Retinal pigment epithelial cell (primary cell): Measurements from ENCODE around the gene PPP2R5A.

Experiments
- DNase-seq: peaks from one replicate; pipeline ENCODE4 v3.0.0-alpha.2; 2010; ENCODE audit warnings: low read depth
- H3K4me3 ChIP-seq: 2 replicates; pipeline ENCODE4 v1.5.1; 2011; ENCODE audit warnings: mild to moderate bottlenecking, low read length, control low read depth, moderate library complexity
- TF ChIP-seq, protein P1 (sequence below): conservative IDR thresholded peaks from 2 replicates; pipeline ENCODE4 v1.5.1; 2011; ENCODE audit warnings: low read depth, low read length, control low read depth, inconsistent platforms

PPP2R5A gene

DNA sequence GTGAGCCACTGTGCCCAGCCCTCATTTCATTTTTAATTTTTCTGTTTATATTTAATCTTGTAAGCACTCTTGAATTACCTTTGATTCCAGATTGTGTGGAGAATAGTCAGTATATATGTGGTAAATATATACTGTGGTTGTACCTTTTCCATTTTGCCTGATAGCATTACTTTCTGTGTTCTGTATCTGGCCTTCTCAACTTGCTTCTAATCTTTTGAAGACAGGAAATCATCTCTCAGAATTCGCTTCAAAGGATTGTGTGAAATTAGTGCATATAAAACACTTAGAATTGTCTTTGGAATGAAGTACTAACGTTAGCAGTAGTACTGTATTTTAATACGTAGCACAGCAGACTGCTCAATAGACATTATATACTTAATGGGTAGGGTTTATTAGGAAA is 37.9 kb downstream of the PPP2R5A start:
- TF ChIP-seq, protein P1, sequence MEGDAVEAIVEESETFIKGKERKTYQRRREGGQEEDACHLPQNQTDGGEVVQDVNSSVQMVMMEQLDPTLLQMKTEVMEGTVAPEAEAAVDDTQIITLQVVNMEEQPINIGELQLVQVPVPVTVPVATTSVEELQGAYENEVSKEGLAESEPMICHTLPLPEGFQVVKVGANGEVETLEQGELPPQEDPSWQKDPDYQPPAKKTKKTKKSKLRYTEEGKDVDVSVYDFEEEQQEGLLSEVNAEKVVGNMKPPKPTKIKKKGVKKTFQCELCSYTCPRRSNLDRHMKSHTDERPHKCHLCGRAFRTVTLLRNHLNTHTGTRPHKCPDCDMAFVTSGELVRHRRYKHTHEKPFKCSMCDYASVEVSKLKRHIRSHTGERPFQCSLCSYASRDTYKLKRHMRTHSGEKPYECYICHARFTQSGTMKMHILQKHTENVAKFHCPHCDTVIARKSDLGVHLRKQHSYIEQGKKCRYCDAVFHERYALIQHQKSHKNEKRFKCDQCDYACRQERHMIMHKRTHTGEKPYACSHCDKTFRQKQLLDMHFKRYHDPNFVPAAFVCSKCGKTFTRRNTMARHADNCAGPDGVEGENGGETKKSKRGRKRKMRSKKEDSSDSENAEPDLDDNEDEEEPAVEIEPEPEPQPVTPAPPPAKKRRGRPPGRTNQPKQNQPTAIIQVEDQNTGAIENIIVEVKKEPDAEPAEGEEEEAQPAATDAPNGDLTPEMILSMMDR = no peak
- no peak for DNase-seq

DNA sequence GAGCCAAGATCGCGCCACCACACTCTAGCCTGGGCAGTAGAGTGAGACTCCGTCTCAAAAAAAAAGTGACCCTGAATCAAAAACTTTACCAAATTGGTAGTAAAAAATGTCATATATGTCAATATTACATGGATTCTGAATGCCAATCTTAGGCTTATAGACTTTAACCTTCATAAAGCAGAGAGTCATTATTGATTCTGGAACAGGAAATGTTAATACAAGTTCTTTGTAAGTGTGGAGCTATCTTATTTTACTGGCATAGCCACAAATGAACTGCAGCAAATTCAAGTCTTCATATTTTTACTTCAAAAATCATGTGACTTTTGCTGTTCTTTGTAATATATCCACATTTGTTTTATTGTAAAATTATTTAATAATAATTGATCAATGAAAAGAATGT is 41.3 kb downstream of the PPP2R5A start:
- TF ChIP-seq, protein P1 = no peak
- no peak overlapping the region for H3K4me3 ChIP-seq
- DNase-seq = no peak

More for the DNA sequence above, 37.9 kb downstream of the PPP2R5A start:
- no peak overlapping the region for H3K4me3 ChIP-seq

DNA sequence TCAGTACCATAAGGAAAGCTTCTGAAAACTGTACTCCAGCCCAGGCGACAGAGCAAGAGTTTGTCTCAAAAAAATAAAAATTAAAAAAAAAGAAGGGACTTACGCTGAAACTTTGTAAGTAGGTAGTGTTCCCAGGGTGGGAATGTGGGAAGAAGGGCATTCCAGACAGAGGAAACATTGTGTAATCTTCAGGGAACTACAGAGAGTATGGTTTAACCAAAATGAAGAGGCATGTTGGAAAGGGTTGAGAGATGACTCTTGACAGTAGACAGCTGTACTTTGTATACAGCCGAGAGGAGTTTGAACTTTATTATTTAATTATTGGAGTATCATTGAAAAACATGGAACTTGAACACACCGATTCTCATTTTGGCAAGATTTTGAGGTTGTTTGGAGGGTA is 43.0 kb downstream of the PPP2R5A start:
- DNase-seq = no peak
- H3K4me3 ChIP-seq = no peak overlapping the region
- TF ChIP-seq, protein P1 = no peak

DNA sequence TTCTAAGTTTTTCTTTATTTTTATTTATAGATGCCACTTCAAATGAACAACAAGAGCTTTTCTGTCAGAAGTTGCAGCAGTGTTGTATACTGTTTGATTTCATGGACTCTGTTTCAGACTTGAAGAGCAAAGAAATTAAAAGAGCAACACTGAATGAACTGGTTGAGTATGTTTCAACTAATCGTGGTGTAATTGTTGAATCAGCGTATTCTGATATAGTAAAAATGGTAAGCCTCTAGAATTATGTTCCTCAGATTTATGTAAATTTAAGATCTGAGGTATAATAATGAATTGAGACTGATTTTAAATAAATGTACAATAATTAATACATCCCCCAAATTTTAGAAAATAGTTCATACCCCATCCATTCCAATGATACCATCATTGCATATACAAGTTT is 43.9 kb downstream of the PPP2R5A start:
- H3K4me3 ChIP-seq = no peak overlapping the region
- TF ChIP-seq, protein P1 = no peak
- DNase-seq = no peak

DNA sequence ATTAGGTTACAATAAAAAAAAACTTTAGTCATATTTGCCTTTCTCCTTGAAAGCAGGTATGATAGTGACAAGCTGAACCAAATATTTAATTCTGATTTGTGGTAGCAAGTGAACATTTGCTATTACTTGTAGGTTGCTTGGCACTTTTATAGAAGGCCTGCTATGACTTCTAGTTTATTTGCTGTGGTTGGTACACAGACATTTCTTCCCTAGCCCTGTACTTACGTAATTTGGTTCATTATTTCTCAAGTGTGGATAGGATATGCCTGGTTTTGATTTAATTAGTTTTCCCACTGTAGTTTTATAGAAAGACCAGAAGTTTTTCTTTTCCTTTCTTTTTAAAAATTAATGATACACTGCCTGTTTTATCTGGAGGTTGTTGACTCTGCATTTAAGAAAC is 55.9 kb downstream of the PPP2R5A start:
- H3K4me3 ChIP-seq = no peak overlapping the region
- TF ChIP-seq, protein P1 = no peak
- DNase-seq = no peak

DNA sequence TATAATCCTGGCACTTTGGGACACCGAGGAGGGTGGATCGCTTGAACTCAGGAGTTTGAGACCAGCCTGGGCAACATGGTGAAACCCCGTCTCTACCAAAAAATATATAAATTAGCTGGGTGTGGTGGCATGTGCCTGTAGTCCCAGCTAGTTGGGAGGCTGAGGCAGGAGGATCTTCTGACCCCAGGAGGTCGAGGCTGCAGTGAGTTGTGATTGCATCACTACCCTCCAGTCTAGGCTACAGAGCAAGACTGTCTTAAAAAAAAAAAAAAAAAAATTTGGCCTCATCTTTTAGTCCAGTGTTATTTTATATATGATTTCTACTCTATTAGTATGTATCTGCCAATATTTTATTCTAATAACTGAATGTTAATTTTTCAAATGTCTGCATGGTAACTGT is 59.7 kb downstream of the PPP2R5A start:
- TF ChIP-seq, protein P1 = no peak
- no peak for DNase-seq
- H3K4me3 ChIP-seq = no peak overlapping the region

DNA sequence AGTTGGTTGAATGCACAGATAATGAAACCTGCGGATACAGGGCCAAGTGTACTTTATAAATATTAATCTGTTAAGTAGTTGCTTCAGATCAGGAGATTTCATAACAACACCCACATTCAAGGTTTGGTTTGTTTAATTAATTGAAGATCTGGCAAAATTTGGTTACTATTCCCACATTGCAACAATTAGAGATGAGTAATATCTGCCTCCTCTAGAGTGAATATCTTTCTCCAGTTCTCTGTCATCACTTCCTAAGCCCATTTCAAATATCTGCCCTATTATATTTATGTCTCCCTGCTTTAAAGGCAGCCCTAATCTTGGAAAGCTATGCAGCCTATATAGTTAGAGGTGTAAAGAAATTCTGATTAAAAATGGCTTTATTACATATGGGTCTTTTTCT is 61.4 kb downstream of the PPP2R5A start:
- no peak overlapping the region for H3K4me3 ChIP-seq
- TF ChIP-seq, protein P1 = no peak
- DNase-seq = no peak
